ENCODE results near the gene TRIP12.
"Not testable (repeated sequence)": the region's sequence is repeated elsewhere in the genome, so short reads cannot be mapped to it uniquely, and the experiment has no call there.

DNA sequence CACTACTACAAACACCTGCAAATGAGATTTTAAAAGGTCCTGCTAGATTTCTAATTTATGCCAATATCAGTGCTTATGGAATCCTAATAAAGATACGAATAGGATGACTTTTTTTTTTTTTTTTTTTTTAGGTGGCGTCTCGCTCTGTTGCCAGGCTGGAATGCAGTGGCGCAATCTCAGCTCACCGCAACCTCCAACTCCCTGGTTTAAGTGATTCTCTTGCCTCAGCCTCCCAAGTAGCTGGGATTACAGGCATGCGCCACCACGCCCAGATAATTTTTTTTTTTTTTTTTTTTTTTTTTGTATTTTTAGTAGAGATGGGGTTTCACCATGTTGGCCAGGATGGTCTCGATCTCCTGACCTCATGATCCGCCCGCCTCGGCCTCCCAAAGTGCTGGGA is 135.5 kb downstream of the TRIP12 start:
- TF ChIP-seq, protein P1, sequence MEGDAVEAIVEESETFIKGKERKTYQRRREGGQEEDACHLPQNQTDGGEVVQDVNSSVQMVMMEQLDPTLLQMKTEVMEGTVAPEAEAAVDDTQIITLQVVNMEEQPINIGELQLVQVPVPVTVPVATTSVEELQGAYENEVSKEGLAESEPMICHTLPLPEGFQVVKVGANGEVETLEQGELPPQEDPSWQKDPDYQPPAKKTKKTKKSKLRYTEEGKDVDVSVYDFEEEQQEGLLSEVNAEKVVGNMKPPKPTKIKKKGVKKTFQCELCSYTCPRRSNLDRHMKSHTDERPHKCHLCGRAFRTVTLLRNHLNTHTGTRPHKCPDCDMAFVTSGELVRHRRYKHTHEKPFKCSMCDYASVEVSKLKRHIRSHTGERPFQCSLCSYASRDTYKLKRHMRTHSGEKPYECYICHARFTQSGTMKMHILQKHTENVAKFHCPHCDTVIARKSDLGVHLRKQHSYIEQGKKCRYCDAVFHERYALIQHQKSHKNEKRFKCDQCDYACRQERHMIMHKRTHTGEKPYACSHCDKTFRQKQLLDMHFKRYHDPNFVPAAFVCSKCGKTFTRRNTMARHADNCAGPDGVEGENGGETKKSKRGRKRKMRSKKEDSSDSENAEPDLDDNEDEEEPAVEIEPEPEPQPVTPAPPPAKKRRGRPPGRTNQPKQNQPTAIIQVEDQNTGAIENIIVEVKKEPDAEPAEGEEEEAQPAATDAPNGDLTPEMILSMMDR (IDR thresholded peaks at IDR 0.05): not testable (repeated sequence)
- TF ChIP-seq NFE2L2 (conservative IDR thresholded peaks at IDR 0.05; ENCODE audit: low read length); EHMT2 (IDR thresholded peaks at IDR 0.05; ENCODE audit: low read depth); RAD21 (conservative IDR thresholded peaks at IDR 0.05 in 1 of 2, IDR thresholded peaks at IDR 0.05 in 1 of 2); POLR2A (IDR thresholded peaks at IDR 0.05; ENCODE audit: low read length); POLR2AphosphoS2 (conservative IDR thresholded peaks at IDR 0.05; ENCODE audit: low read length); EP300 (IDR thresholded peaks at IDR 0.05); RFX5 (IDR thresholded peaks at IDR 0.05); MAZ (IDR thresholded peaks at IDR 0.05; ENCODE audit: borderline replicate concordance, low read depth, low read length): not testable (repeated sequence)
- TF ChIP-seq, protein P2, sequence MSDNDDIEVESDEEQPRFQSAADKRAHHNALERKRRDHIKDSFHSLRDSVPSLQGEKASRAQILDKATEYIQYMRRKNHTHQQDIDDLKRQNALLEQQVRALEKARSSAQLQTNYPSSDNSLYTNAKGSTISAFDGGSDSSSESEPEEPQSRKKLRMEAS (IDR thresholded peaks at IDR 0.05): not testable (repeated sequence)
- TF ChIP-seq, protein P3, sequence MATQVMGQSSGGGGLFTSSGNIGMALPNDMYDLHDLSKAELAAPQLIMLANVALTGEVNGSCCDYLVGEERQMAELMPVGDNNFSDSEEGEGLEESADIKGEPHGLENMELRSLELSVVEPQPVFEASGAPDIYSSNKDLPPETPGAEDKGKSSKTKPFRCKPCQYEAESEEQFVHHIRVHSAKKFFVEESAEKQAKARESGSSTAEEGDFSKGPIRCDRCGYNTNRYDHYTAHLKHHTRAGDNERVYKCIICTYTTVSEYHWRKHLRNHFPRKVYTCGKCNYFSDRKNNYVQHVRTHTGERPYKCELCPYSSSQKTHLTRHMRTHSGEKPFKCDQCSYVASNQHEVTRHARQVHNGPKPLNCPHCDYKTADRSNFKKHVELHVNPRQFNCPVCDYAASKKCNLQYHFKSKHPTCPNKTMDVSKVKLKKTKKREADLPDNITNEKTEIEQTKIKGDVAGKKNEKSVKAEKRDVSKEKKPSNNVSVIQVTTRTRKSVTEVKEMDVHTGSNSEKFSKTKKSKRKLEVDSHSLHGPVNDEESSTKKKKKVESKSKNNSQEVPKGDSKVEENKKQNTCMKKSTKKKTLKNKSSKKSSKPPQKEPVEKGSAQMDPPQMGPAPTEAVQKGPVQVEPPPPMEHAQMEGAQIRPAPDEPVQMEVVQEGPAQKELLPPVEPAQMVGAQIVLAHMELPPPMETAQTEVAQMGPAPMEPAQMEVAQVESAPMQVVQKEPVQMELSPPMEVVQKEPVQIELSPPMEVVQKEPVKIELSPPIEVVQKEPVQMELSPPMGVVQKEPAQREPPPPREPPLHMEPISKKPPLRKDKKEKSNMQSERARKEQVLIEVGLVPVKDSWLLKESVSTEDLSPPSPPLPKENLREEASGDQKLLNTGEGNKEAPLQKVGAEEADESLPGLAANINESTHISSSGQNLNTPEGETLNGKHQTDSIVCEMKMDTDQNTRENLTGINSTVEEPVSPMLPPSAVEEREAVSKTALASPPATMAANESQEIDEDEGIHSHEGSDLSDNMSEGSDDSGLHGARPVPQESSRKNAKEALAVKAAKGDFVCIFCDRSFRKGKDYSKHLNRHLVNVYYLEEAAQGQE (IDR thresholded peaks at IDR 0.05): not testable (repeated sequence)
